SIG-M5 treated with dmso at 0.1 percent for 504 hours (cell line): ENCODE results near the gene PRICKLE2.

Experiments used
- DNase-seq: peaks from one replicate; lab custom pipeline; 2025; ENCODE audit not compliant: unreplicated experiment; lab: John Stamatoyannopoulos, UW

PRICKLE2 gene

DNA sequence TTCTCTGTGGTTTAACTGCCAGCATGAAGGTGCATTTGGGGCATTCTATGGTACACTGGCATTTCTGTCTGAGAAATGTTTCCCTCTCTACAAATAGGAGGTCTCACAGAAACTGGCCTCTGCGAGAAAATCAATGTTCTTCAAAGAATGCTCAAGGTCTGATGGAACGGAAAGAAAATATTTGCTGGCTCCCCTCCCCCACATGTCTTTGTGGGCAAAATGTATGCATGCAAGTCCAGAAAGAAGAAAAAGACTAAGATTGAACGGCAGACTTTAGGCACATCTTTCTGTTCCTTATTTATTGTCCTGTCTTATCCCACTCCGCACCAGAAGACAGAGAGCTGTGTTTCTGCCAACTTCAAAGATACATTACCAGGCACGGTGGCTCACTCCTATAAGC lies 118.1 kb downstream of the PRICKLE2 start:
- no peak for DNase-seq

- DNase-seq, result no peak
These were observed 119.5 kb downstream of the PRICKLE2 start for GRCh38 chr3:64105816-64106215.

DNA sequence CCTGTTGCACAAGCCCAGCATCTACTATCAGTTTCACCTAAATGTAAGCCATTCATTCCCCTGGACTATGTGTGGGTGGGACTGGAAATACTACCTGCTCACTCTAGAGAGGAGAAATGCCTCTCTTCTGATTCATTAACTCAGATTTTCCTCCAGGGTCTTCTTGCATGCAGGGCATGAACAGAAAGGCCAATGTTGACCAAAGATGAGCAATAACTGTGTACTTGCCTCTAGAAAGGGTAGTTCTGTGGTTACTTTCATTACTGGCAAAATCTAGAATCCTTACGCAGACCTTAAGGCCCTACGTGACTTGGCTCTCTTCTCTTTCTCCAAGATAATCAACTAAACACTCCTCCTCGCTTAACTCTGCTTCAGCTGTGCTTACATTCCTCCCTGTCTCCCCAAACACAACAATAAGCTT lies 120.6 kb downstream of the PRICKLE2 start:
- peak; percentile 82 for DNase-seq

DNA sequence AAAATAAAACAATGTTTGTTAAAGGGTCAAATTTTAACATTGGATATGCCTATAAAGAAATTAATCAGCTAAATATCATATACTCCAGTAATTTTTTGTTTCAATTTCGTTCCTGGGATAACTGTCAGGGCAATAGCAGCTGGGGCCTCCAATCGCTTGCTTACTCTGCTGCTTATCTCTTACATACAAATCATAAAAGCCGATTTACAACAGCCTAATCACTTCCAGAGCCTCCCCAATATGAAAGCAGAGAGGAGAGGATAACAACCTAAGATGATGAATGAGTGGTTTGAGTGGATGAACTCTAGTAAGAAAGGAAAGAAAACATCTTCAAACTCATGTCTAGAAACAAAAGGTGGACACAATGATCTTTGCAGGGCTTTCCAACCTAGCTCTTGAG lies 121.3 kb downstream of the PRICKLE2 start:
- DNase-seq, result no peak

DNA sequence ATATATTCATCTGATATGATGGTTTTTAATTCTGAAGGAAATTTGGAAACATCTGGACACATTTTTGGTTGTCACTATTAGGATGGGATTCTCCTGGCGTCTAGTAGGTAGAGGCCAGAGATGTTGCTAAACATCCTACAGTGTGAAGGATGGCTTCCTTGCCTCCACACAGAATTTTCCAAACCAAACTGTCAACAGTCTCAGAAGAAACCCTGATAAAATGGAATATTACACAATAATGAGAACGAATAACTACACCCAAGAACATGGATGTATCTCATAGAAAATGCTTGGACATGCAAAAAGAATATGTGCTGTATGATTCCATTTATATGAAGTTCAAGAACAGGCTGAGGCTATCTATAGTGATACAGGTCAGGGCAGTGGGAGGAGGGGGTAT lies 122.1 kb downstream of the PRICKLE2 start:
- no peak for DNase-seq

DNA sequence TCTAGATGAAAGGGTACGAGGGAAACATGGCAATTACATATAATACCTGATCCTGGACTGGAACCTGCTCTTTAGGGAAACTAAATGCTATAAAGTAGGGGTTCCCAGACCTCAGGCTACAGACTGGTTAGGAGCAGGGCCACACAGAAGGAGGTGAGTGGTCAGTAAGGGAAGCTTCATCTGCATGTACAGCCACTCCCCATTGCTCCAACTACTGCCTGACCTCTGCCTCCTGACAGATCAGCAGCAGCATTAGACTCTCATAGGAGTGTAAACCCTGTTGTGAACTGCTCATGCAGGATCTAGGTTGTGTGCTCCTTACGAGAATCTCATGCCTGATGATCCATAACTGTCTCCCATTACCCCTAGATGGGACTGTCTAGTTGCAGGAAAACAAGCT lies 123.1 kb downstream of the PRICKLE2 start:
- DNase-seq, result no peak

GRCh38 chr3:64099316-64099715 lies 126.0 kb downstream of the PRICKLE2 start:
- DNase-seq, result no peak

- no peak for DNase-seq
These were observed 126.6 kb downstream of the PRICKLE2 start for GRCh38 chr3:64098670-64099069.

DNA sequence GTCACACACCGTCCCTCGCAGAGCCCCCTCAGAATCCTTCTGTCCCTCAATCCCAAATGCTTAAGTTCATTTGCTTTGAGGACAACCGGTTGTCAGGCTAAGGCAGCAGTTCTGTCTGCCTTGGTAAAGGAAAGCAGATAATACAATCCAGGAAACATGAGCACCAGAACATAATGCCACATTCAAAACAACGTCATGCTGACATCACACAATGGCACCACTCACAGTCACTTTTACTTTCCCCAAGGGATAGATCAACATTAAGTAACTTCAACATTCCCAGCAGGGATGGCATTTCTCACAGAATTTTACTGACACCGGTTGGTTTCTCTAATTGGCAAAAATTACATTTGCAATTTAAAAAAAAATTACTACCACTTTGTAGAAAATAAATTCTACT lies 127.3 kb downstream of the PRICKLE2 start:
- no peak for DNase-seq

- DNase-seq, result no peak
These were observed 129.5 kb downstream of the PRICKLE2 start for GRCh38 chr3:64095802-64096201.

- no peak for DNase-seq
These were observed 130.6 kb downstream of the PRICKLE2 start for GRCh38 chr3:64094713-64095079.

- DNase-seq, result peak; percentile 66
These were observed 131.2 kb downstream of the PRICKLE2 start for GRCh38 chr3:64093825-64094712.

DNA sequence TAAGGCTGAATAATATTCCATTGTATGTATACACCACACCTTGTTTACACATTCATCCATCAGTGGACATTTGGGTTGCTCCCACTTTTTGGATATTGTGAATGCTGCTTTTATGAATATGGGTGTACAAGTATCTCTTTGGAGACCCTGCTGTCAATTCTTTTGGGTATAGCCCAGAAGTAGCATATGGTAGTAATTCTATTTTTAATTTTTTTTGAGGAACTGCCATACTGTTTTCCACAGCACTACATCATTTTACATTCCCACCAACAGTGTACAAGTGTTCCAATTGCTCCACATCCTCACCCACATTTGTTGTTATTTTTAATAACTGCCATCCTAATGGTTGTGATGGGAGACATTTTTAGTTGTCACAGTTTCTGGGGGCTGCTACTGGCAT lies 132.1 kb downstream of the PRICKLE2 start:
- no peak for DNase-seq

GRCh38 chr3:64091501-64091900 lies 133.8 kb downstream of the PRICKLE2 start:
- DNase-seq, result no peak

DNA sequence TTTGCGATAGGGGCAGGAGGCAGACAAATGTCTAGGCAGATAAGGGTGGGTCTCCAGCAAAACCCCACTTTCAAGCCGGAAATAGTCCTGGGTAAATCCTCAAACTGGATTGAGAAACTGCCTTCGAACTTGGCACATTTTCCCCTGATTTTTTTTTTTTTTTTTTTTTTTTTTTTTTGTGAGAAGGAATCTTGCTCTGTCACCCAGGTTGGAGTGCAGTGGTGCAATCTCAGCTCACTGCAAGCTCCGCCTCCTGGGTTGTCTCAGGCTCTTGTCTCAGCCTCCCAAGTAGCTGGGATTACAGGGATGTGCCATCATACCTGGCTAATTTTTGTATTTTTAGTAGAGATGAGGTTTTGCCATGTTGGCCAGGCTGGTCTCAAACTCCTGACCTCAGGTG lies 135.9 kb downstream of the PRICKLE2 start:
- peak; percentile 64 for DNase-seq

- no peak for DNase-seq
These were observed 136.7 kb downstream of the PRICKLE2 start for GRCh38 chr3:64088408-64089205.

DNA sequence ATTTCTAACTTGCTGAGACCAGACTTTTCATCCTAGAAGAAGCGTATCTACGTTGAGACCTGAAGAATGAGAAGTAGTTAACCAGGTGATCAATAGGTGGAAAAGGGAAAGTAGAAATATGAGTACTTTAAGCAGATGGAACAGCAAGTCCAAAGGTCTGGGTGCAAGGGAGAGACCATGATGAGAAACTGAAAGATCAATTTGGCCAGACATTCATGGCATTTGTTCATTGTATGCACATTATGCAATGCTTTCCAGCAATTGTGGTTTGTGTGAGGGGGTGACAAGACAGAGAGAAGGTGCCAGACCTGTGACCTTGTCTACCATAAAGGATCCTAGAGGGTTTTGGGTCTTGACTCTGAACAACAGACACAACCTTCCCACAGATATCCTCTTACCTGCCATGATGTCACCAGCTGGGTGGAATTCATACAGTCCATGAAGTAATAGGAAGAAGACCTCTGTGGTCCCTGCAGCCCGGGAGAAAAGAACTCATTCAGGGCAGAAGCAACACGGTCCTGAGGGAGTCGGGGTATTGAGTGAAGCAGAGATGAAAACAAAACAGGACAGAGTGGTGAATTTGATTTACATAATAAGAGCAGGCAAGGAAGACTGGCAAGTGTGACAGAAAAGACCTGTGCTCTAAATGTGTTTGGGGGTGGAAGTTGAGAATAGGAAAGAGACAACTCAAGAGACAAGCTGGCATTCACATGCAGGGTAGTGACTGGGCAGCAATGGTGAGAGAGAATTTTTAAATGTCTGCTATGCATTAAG lies 138.6 kb downstream of the PRICKLE2 start:
- DNase-seq, result no peak

- DNase-seq, result peak; percentile 47
These were observed 140.6 kb downstream of the PRICKLE2 start for GRCh38 chr3:64084640-64085039.

DNA sequence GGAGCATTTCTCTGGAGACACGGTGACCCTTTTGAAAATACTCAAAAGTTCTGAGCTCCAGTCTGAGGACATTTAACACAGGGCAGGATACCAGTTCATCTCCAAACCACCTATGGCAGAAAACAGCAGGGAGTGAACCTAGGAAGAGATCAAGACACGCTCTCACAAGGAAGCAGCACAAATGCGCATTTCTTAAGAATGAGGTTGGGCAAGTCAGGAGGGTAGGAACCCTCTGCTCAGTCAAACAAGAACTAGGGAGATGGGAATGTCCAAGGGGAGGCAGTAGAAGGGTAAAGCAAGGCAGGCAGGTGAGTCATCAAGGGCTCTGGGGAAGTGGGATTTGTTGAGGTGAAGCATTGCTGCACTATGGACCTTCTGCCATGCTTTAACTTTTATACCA lies 141.7 kb downstream of the PRICKLE2 start:
- DNase-seq, result no peak

DNA sequence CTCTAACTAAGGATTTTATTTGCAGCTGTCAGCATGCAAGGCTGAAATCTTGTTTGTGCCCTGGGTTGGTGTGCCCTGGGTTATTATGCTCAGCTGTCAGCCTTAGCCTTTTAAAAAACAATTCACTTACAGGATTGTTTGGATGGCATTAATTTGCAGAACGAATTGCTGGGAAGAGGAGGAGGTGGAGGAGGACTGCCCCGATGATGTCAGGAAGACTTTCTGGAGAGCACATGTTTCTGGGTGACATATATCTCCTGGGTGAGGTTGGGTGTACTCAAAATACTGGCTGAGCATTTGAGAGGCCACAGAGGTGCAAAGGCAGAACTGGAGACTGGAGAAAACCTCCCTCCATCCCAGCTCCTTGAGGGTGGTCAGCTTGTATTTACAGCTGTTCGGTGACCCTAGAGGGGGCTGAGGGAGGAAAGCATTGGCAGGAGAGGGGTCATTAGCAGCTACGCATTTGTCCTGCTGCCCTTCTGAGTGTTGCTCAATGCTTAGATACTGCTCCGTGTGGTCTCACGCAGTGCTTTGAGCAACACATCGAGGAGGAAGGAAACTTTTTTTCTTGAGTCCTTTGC lies 142.2 kb downstream of the PRICKLE2 start:
- DNase-seq, result no peak

- DNase-seq, result no peak
These were observed 142.9 kb downstream of the PRICKLE2 start for GRCh38 chr3:64082411-64082810.
